ENCODE results near the gene MPV17.
A peak's percentile ranks its signal among the peaks of the same experiment; 100 is the strongest.
"Not testable (repeated sequence)": the region's sequence is repeated elsewhere in the genome, so short reads cannot be mapped to it uniquely, and the experiment has no call there.

The MPV17 gene

GRCh38 chr2:27353386-27353761, 30.5 kb upstream of the MPV17 start:
- not testable (repeated sequence) for H3K36me3 ChIP-seq (ENCODE audit: control insufficient read depth, insufficient read depth, low read length); H3K4me3 ChIP-seq (ENCODE audit: low read length); H3K27ac ChIP-seq (ENCODE audit: low read depth, low read length); H3K9ac ChIP-seq (ENCODE audit: low read length); H3K27me3 ChIP-seq (ENCODE audit: control insufficient read depth, insufficient read depth, low read length)
- H3K4me1 ChIP-seq (ENCODE audit: control insufficient read depth, insufficient read depth, low read length): peaks cover 12% of the 10 kb centered on the region

DNA sequence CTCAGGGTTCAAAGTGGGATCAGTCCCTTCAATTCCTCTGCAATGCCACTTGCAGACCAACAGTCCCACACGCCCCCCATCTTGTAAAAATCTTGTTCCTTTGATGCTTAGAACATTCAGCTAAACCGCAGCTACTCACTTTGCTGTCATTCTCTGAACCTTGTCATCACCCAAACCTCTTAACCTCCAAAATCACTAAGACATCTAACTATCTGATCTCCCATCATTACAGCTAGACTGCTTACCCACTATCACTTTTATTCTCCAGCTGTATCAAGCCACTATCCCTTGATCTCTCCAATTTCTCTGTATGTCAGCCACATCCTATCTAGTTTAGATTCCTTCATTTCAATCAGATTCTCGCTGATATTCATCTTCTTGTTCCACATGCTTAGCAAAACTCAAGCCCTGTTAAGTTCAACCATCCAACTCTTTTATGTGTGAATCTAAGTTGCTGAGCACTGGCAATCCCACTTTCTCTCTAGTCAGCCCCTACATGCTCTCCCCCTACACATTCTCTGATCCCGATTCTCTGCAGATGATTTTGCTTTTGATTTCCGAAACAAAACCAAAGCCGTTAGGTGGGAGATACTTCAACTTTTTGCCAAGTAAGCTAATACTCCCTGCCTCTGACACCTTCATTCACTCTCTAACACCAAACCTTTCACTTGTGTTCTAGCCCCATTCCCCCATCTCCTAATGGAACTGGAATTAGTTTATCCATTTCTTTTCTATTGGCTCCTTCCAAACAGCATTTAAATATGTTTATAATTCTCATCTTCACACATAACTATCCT, 29.1 kb upstream of the MPV17 start:
- H3K9ac ChIP-seq (ENCODE audit: low read length): no peak overlapping the region
- peaks cover 4% of the 10 kb centered on the region for H3K4me1 ChIP-seq (ENCODE audit: control insufficient read depth, insufficient read depth, low read length)
- H3K27ac ChIP-seq (ENCODE audit: low read depth, low read length): no peak overlapping the region

GRCh38 chr2:27350106-27350693, 27.3 kb upstream of the MPV17 start:
- no peaks in the 10 kb centered on the region for H3K4me1 ChIP-seq (ENCODE audit: control insufficient read depth, insufficient read depth, low read length)
- H3K4me3 ChIP-seq (ENCODE audit: low read length): no peak overlapping the region
- no peaks in the 10 kb centered on the region for H3K27me3 ChIP-seq (ENCODE audit: control insufficient read depth, insufficient read depth, low read length)
- H3K36me3 ChIP-seq (ENCODE audit: control insufficient read depth, insufficient read depth, low read length): no peaks in the 10 kb centered on the region
- H3K9ac ChIP-seq (ENCODE audit: low read length): no peak overlapping the region
- no peak overlapping the region for H3K27ac ChIP-seq (ENCODE audit: low read depth, low read length)

More for the DNA sequence above, 29.1 kb upstream of the MPV17 start:
- H3K27me3 ChIP-seq (ENCODE audit: control insufficient read depth, insufficient read depth, low read length): no peaks in the 10 kb centered on the region
- no peak overlapping the region for H3K4me3 ChIP-seq (ENCODE audit: low read length)
- no peaks in the 10 kb centered on the region for H3K36me3 ChIP-seq (ENCODE audit: control insufficient read depth, insufficient read depth, low read length)

DNA sequence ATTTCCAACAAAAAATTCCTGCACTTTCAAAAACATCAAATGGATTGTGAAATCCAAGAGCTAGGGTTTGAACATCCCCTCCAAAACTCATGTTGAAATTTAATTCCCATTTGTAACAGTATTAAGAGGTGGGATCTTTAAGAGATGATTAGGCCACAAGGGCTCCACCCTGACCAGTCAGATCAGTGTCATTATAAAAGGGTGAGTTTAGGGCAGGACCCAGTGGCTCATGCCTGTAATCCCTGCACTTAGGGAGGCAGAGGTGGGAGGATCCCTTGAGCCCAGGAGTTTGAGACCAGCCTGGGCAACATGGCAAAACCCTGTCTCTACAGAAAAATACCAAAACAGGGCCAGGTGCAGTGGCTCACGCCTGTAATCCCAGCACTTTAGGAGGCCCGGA, 24.7 kb upstream of the MPV17 start:
- H3K4me3 ChIP-seq (ENCODE audit: low read length): no peak overlapping the region
- H3K27ac ChIP-seq (ENCODE audit: low read depth, low read length): no peak overlapping the region
- H3K4me1 ChIP-seq (ENCODE audit: control insufficient read depth, insufficient read depth, low read length): no peaks in the 10 kb centered on the region
- H3K36me3 ChIP-seq (ENCODE audit: control insufficient read depth, insufficient read depth, low read length): peaks cover 3% of the 10 kb centered on the region
- no peak overlapping the region for H3K9ac ChIP-seq (ENCODE audit: low read length)
- no peaks in the 10 kb centered on the region for H3K27me3 ChIP-seq (ENCODE audit: control insufficient read depth, insufficient read depth, low read length)

DNA sequence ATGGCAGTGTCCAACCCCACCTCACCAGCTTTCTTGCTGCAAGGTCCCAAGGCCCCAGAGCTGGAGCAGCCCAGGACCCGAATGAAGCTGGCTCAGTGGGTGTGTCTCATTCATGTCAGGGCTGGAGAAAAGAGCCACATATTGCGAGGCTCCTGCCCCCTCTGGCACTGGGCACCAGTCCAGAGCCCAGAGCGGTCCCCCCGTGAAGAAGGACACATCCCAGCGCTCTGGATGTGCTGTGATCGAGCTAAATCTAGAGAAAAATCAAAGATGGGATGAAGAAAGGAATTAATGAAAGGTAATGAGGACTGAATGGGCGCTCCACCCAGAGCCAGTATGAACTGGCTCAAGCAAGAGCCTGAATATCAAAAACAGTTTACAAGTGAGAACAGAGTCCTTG, 13.3 kb upstream of the MPV17 start:
- Histone ChIP-seq H3K27me3 (ENCODE audit: control insufficient read depth, insufficient read depth, low read length) (no peaks in the 10 kb centered on the region), H3K36me3 (ENCODE audit: control insufficient read depth, insufficient read depth, low read length) (peaks cover 46% of the 10 kb centered on the region), H3K4me1 (ENCODE audit: control insufficient read depth, insufficient read depth, low read length) (no peaks in the 10 kb centered on the region), H3K9ac (ENCODE audit: low read length) (no peak overlapping the region), H3K27ac (ENCODE audit: low read depth, low read length) (no peak overlapping the region), H3K4me3 (ENCODE audit: low read length) (no peak overlapping the region)

GRCh38 chr2:27335311-27335710, 12.4 kb upstream of the MPV17 start:
- Histone ChIP-seq H3K27ac (ENCODE audit: low read depth, low read length) (no peak overlapping the region), H3K36me3 (ENCODE audit: control insufficient read depth, insufficient read depth, low read length) (peaks cover 46% of the 10 kb centered on the region), H3K4me1 (ENCODE audit: control insufficient read depth, insufficient read depth, low read length) (no peaks in the 10 kb centered on the region), H3K4me3 (ENCODE audit: low read length) (no peak overlapping the region), H3K27me3 (ENCODE audit: control insufficient read depth, insufficient read depth, low read length) (no peaks in the 10 kb centered on the region), H3K9ac (ENCODE audit: low read length) (no peak overlapping the region)

DNA sequence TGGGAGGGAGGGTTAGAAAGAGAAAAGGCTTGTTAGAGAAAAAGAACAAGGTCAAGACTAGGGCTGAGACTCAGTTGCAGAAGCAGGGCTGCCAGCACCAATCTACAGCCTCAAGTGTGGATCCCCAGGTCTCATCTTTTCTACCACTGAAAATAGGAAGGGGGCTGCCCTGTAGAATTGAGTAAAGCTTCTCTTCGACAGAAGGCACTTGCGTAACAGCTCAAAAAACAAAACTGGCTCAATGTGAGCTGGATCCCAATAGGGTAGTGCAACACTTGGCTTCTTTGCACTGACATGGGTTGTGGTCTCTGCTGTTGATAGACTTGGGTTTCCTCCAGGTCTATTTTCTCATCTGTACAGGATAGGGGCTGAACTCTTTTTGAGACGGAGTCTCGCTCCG, 1.8 kb upstream of the MPV17 start:
- no peaks in the 10 kb centered on the region for H3K27me3 ChIP-seq (ENCODE audit: control insufficient read depth, insufficient read depth, low read length)
- H3K4me3 ChIP-seq (ENCODE audit: low read length): no peak overlapping the region
- H3K27ac ChIP-seq (ENCODE audit: low read depth, low read length): no peak overlapping the region
- peaks cover 17% of the 10 kb centered on the region for H3K36me3 ChIP-seq (ENCODE audit: control insufficient read depth, insufficient read depth, low read length)
- H3K4me1 ChIP-seq (ENCODE audit: control insufficient read depth, insufficient read depth, low read length): peaks cover 10% of the 10 kb centered on the region
- no peak overlapping the region for H3K9ac ChIP-seq (ENCODE audit: low read length)

DNA sequence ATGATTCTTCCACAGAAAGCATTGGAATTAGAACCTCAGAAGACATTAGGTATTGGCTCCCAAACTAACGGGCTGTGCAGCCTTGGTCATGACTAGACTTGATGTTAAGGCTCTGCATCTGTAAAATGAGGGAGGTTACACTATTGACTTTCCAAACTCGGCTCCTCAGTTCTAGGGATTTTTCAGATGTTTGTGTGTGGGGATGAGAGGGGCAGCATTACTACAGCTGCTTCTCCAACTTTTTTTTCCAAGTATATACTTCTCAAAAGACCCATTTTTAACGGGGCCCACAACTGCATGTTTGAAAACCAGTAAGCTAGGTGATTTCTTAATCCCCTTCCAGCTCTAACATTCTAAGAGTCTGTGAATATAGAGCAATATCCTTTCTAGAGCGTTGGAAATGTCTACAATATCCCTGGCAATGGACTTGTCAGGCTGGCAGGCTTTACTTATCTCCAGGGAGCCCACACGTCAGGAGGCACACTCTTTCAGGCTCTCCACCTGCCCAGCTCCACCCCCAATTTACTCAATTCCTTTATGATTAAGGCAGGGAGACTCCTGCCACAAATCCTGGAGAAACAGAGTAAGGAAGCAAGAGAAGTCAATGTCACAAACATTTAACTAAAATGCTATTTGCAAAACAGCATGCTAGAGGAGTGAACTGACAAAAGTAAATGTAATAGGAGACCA, 844 bp upstream of the MPV17 start:
- Histone ChIP-seq H3K27ac (ENCODE audit: low read depth, low read length) (peak overlapping the region; percentile 95), H3K9ac (ENCODE audit: low read length) (peak overlapping the region; percentile 97), H3K4me3 (ENCODE audit: low read length) (peak overlapping the region; percentile 96), H3K27me3 (ENCODE audit: control insufficient read depth, insufficient read depth, low read length) (no peaks in the 10 kb centered on the region), H3K36me3 (ENCODE audit: control insufficient read depth, insufficient read depth, low read length) (peaks cover 9% of the 10 kb centered on the region), H3K4me1 (ENCODE audit: control insufficient read depth, insufficient read depth, low read length) (peaks cover 10% of the 10 kb centered on the region)

DNA sequence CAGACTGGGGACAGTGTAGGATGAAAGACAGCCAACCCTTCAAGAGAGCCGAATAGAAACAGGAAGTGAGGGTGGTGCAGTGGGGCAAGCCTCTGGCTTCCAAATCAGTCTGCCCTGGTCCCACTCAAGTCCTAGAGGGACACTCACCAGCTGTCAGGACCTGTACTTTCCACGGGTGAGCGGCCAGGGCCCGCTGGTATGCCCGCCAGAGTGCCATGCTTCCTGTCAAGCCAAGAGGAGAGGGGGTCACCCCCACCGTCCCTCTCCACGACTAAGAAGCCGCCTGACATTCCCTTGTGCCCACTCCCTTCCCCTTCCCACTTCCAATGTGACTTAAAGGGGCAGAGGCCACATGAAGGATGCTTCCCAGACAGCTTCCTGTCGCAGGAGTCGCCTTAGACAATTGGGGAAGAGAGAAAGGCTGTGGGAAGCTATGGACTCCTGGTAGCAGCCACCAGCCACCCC, 564 bp downstream of the MPV17 start:
- peak overlapping the region; percentile 95 for H3K27ac ChIP-seq (ENCODE audit: low read depth, low read length)
- H3K4me3 ChIP-seq (ENCODE audit: low read length): peak overlapping the region; percentile 96
- H3K27me3 ChIP-seq (ENCODE audit: control insufficient read depth, insufficient read depth, low read length): no peaks in the 10 kb centered on the region
- peak overlapping the region; percentile 49 for H3K9ac ChIP-seq (ENCODE audit: low read length)
- H3K36me3 ChIP-seq (ENCODE audit: control insufficient read depth, insufficient read depth, low read length): no peaks in the 10 kb centered on the region
- peaks cover 10% of the 10 kb centered on the region for H3K4me1 ChIP-seq (ENCODE audit: control insufficient read depth, insufficient read depth, low read length)

DNA sequence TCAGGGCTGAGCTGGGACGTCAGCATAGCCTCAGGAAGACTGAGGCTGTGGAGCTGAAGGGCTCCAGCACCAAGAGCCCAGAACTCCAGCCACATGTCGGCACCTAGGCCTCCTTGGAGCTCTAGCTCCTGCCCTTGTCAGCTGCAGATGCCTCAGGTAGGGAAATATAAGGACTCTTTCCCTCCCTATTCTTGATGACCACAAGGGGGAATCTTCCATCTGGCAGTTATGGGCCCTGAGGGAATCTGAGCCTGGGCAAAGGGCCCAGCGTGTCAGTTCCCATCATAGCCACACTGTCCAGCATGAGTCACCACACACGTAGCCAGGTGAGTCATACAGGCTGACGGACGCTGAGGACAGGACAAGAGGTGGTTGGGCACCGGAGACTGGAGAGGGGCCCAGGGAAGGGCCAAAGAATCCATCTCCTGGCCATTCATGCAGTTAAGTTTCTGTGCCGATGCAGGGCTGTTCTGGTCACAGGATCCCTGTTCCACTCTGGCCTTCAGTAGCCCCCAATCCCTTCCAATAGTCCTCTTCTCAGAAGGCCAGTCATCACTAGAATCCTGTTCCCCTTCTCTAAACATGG, 1.8 kb downstream of the MPV17 start:
- H3K4me3 ChIP-seq (ENCODE audit: low read length): no peak overlapping the region
- no peaks in the 10 kb centered on the region for H3K27me3 ChIP-seq (ENCODE audit: control insufficient read depth, insufficient read depth, low read length)
- no peaks in the 10 kb centered on the region for H3K36me3 ChIP-seq (ENCODE audit: control insufficient read depth, insufficient read depth, low read length)
- H3K9ac ChIP-seq (ENCODE audit: low read length): no peak overlapping the region
- no peak overlapping the region for H3K27ac ChIP-seq (ENCODE audit: low read depth, low read length)
- peaks cover 10% of the 10 kb centered on the region for H3K4me1 ChIP-seq (ENCODE audit: control insufficient read depth, insufficient read depth, low read length)

DNA sequence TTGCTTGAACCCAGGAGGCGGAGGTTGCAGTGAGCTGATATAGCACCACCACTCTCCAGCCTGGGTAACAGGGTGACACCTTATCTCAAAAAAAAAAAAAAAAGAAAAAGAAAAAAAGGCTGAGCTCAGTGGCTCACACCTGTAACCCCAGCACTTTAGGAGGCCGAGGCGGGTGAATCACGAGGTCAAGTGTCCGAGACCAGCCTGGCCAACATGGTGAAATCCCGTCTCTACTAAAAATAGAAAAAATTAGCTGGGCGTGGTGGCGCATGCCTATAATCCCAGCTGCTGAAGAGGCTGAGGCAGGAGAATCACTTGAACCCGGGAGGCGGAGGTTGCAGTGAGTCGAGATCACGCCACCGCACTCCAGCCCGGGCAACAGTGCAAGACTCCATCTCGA, 3.1 kb downstream of the MPV17 start:
- H3K4me3 ChIP-seq (ENCODE audit: low read length); H3K36me3 ChIP-seq (ENCODE audit: control insufficient read depth, insufficient read depth, low read length); H3K27ac ChIP-seq (ENCODE audit: low read depth, low read length); H3K9ac ChIP-seq (ENCODE audit: low read length); H3K27me3 ChIP-seq (ENCODE audit: control insufficient read depth, insufficient read depth, low read length): not testable (repeated sequence)
- peaks cover 10% of the 10 kb centered on the region for H3K4me1 ChIP-seq (ENCODE audit: control insufficient read depth, insufficient read depth, low read length)

DNA sequence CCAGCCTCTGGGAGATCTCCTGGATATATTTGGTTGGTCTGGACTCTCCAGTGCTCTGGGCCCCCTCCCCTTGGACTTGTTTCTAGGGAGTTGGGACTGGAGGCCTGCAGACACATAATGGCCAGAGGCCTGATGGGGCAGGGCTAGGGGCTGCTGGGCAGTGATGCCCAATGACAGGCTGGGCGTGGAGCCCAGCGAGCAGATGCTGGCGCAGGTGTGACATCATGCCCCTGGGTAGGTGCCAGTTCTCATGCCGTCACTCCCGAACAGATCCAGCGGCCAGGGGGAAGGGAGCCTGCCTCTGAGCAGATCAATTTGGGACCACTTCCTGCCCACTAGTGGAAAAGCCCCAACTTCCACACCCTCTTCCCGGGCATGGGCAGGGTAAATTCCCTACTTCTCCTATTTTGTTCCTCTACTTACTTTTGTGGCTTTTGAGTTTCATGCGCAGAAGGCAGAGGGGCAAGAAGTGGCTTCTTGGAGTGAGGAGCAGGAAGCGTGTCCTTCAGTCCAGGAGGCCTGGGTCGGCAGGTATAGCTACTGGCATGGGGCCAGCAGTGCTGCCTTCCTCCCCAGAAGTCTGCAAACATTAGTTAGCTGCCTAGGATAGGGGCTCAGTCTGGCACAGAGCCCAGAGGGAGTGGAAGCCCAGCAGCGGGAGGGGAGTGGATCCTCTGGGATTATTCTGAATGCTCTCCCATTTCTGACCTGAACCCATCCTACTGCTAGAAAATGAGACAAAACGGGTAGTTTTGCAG, 6.1 kb downstream of the MPV17 start:
- H3K4me1 ChIP-seq (ENCODE audit: control insufficient read depth, insufficient read depth, low read length): no peaks in the 10 kb centered on the region
- peaks cover under 1% of the 10 kb centered on the region for H3K36me3 ChIP-seq (ENCODE audit: control insufficient read depth, insufficient read depth, low read length)
- H3K27me3 ChIP-seq (ENCODE audit: control insufficient read depth, insufficient read depth, low read length): no peaks in the 10 kb centered on the region
- H3K27ac ChIP-seq (ENCODE audit: low read depth, low read length): no peak overlapping the region
- no peak overlapping the region for H3K4me3 ChIP-seq (ENCODE audit: low read length)
- H3K9ac ChIP-seq (ENCODE audit: low read length): no peak overlapping the region

Measured in rectal smooth muscle tissue (tissue), 1 donor.